T follicular helper cell (primary cell): ENCODE data around the gene HMGB4.

Experiments
- DNase-seq: peaks from one replicate; pipeline ENCODE4 v3.0.0-alpha.2; 2020; ENCODE audit warnings: low read depth
- total RNA-seq, 2 experiments: gene quantifications; one replicate each; lab custom pipeline; 2026; lab: John Stamatoyannopoulos, UW

The HMGB4 gene, protein sequence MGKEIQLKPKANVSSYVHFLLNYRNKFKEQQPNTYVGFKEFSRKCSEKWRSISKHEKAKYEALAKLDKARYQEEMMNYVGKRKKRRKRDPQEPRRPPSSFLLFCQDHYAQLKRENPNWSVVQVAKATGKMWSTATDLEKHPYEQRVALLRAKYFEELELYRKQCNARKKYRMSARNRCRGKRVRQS
- total RNA-seq, result 0 reads per million in 2 experiments

DNA sequence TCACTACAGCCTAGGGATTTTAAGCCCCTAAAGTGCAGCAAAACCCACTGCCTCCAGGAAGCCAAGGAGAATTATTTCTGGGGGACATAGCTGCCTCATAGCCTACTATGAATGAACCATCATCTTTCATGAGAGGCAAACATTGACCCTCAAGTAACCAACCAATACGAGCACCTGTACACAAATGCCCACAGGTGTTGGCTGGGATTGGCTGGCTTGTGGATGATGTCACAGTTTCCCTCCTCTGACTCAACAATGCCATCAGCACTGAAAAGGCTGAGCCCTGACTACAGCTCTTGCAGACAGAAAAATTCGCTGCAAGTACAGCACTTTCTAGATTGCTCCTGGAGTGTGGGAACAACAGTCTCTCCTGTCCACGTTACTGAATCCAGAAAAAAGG is at the start of gene HMGB4:
Gene HMGB4, plus strand, starts transcription at position 301 of the 400 bp plus-strand sequence. CDS start 113 bp downstream, outside the sequence.
- DNase-seq, result no peak

DNA sequence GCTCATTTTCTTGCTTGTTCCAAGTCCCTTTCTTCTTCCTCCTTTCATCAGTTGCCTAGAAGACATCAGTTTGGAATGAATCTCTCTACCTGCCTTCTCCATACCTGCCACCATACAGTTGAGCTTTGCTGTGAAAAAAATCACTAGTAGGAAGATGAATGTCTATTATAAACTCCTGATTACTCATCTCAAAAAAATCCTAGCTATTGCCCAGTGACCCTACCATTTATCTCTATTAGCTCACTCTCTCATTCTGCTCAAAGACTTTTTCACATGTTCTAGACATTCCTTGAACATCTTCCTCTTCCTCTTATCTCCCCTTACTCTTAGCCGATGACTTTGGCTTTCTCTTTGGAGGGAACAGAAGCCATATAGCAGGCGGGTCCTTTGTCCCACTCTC is 49.7 kb upstream of the HMGB4 start:
- no peak for DNase-seq

DNA sequence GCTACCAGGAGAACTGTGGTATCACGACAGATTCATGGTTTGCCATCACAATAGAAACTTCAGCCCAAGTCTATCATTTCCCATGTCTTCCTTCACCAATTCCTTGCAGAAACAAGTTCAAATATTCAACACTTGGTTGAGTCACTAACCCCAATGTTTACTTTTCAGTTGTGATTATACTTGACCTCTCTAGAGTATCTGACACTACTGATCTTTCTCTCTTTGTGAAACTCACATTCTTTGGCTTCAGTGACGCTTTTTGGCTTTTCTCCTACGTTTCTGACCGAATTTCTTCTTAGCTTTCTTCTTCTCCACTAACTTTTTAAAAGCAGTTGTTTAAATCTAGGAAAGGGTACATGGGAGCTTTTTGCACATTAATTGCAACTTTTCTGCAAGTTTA is 48.8 kb upstream of the HMGB4 start:
- DNase-seq, result no peak

DNA sequence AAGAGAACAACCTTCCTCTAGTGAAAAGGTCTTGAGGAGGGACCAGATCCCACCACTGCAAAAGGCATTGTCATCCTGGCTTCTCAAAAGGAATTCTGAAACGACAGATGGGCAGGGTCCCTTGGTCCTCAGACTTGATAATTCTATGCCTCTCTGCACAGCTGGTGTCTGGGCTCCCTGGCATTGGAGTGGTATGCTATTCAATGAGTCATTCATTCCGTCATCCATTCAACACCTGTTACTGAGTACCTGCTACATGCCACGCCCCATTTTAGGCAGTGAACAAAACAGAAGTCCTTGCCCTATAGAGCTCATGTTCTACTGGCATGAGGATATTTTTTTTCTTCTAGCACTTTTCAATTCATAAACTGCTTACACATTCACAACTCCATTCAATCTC is 45.8 kb upstream of the HMGB4 start:
- no peak for DNase-seq

DNA sequence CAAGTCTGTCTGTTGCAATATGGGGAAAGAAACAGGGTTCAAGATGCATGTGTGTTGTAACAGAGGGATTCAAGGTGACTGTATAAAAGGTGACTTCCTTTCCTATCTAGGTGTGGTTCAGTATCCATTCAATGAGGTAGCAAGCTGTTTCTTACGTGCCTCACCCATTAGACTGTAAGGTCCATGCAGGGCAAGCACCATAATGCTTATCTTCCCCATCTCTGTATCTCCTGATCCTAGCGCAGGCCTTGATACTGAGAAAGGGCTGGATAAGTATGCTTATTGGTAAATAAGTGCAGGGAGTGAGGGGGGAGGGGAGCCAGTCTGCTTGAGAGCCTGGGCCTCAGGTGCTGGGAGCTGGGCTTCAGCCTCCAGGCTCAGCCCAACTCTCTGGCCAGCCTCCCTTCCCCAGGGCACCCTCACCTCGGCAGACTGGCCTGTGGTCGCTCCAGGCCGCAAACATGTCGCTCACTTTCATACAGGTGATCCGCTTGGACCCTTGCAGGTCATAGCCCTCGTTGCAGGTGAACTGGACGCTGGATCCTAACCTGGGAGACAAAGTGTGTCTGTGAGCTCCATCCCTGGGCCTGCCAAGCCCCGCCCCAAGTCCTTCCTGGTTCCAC is 44.5 kb upstream of the HMGB4 start:
- no peak for DNase-seq

DNA sequence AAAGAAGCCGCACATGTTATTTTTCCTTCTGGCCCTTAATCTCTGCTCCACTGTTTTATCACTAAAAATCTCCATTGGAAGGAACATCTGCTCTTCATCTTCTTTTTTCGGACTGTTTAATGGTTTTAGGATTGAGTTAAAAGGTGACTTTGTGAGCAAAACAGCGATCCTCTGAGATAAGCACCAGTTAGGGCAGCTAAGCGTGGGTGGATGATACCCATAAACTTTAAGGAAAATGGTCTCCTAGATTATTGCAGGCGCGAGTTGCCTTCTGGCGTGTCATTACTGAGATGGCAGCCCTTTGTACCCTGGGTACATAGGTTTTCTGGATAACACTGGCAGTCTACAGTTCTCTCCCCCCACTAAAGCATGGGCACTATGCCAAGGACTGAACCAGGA is 44.0 kb upstream of the HMGB4 start:
- DNase-seq, result no peak

DNA sequence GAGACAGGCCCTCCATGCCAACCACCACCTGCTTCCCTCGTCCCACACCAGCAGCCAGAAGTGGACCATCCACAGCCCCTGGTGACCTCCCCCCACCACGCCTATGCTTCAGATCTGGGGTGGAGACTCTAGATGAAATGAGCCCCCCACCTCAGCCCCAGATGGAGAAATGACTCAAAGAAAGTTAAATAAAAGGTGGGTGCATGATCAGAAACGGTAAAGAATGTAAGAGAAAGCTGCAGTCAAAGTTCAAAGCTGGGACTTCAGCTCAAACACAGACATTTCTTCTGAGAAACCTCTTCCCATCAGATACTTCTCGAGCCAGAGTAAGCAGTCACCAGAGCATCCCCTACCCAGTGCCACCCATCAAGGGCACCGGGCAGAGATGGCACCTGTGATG is 43.1 kb upstream of the HMGB4 start:
- no peak for DNase-seq

DNA sequence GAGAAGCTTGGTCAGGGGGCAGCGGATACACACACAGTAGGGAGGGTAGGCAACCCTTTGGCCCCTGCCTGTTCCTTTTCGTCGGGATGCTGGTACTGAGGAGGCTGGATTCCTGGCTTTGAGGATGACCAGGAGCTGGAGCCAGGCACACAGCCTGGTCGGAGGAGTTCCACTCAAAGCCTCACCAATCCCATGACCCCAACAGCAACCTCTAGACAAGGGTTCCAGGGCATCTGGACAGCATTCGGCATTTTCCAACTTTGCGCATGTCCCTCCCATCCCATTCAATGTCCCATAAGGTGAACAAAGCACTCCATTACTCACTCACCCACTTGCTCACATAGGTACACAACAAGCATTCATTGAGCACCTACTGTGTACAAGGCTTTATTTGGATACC is 42.6 kb upstream of the HMGB4 start:
- no peak for DNase-seq

DNA sequence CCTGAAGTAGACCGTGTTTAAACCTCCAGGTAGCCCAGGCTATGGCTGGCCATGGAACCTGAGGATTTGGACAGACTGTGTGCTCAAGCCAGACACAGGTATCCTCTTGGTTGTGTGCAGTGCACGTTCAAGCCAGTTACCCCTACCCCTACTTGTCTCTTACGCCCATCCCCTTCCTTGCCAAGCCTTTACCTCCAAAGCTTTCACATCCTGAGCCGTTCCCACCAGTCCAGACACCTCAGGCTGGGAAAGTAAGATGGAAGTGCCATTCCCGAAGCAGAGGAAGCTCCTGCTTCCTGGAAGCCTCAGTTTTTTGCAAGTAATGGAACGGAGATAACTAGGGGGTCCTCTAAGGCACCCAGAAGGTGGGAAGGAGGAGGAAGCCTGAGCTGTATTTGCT is 41.5 kb upstream of the HMGB4 start:
- DNase-seq, result no peak

DNA sequence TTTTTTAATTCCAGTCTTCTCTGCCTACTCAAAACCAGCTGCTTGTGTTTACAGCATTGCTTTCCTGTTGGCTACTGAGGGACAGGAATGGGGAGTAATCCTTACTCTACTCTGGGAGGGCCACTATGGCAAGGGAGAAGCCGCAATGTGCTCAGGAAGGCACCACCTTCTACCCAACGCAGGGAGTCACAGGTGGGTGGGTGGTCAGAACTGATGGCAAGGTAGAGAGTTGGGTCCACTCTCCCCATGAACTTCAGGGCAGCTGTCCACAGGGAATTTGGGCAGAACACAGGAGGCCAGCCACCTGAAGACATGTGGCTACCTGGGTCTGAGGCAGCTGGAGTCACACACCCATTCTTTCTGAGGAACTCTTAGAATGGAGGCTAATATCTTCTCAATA is 40.5 kb upstream of the HMGB4 start:
- DNase-seq, result no peak

DNA sequence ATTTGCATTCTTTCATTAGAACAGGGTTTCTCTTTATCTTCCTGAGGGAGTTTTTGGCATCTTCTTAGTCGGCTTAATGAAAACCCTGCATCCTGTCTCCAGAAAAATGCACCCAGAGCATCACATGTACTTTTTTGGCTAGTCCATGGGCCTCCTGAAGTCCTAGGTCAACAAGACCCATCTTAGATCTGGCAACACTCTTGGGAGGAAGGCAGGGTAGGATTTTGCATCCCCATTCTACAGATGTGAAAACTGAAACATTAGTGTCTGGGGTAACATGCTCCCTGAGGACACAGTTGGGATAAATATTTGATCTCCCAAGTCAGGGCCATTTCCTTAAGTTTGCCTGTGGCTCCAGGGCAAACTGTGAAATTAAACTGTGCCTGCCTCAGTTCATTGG is 40.0 kb upstream of the HMGB4 start:
- DNase-seq, result no peak

DNA sequence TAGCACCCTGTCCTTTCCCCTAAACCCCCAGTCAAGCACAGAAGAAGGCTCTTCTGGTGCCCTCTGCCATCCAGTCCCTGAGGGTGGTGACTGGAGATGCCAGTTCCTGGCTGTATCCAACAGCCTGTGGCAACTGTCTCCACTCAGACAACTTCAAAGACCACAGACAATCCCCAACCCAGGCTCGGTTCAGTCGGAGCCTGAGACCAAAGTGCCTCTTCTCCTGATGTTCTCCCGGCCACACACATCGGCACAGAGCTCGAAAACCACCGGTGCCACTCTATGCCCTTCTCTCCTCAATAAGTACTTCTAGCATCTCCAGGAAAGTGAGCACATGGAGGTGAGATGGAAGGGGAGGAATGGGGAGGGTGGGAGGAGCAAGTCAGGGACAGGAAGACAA is 39.6 kb upstream of the HMGB4 start:
- no peak for DNase-seq

DNA sequence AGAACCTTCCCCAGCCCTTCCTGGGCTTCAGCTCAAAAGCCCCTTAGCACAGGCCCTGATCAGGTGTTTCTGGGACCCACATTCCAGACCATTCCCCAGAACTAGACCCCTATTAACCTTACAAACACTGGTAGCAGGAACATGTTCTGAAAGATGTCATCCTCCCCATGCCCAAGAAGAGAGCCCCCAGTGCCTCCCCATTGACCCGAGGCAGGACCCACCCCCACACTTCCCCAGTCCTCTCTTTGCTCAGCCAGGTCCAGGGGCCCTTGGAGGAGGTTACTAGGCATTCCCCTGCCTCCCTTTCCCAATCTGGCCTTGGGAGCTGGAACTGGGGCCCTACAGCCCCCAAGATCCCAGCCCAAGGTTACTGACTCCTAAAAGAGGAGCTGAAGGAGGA is 38.9 kb upstream of the HMGB4 start:
- no peak for DNase-seq

DNA sequence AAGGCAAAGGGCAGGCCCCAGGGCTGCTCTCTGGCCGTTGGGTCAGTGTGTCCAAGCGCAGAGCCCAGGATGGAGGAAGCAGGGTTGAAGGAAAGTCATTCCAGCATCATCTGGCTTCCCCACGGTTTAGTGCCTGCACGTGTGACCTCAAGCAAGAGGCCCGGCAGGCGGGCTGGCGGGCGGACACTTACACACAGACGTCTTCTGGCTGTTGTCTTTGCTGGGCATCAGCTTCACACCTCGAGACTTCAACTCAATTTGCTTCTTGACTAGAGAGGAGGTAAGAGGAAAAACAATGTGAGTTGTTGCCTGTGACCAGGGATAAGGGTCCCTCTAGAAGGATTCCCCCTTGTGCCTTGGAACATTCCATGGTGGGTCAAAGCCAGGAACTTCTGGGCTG is 38.4 kb upstream of the HMGB4 start:
- no peak for DNase-seq

DNA sequence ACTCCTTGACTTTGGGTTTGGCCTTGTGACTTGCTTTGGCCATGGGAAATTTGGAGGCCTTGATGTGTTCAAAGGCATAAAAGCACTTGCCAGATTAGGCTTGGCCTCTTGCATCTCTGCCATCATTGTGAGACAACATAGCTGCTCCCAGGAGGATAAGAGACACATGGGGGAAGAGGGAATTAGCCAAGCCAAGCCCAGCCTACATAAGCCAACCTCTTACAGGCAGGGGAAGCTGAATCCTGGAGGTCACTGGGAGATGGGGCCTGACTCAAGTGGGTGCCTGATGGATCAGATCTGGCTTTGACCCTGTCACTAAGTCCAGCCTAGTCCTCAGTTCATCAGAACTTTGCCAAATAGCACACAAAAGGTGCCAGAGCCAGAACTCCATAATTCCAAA is 37.6 kb upstream of the HMGB4 start:
- DNase-seq, result no peak

DNA sequence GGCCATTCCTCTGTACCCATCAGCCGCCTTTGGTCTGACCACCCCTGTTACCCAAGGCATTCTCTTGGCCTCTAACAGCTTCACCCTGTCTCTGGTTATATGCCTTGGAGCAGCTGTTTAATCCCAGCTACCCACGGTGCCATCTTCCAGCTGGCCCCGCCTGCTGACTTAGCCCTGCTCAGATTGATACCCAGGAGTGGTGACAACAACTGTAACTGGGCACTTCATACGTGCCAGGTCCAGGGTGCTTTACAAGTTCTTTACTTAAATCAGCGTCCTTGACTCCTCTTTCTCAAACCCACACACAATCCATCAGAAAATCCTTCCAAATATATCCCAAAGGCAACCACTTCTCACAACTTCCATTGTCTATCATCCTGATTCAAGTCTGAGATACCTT is 37.2 kb upstream of the HMGB4 start:
- no peak for DNase-seq

DNA sequence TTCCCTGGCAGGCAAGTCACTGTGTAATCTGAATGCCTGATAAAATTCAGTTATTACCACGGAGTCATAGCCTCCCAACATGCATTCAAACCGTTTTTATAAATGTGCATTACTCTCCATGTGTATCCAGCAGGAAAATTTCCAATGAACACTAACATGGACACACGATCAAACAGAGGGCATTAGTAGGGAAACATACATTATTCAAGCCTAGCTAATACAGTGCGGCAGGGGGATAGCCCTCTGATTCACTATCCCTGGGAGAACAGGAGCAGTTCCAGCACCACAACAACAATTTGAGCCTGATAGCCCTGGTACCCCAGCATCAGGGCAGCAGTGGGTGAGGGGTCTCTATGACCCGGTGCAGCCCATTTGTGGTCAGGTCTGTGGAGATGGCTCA is 35.8 kb upstream of the HMGB4 start:
- no peak for DNase-seq

DNA sequence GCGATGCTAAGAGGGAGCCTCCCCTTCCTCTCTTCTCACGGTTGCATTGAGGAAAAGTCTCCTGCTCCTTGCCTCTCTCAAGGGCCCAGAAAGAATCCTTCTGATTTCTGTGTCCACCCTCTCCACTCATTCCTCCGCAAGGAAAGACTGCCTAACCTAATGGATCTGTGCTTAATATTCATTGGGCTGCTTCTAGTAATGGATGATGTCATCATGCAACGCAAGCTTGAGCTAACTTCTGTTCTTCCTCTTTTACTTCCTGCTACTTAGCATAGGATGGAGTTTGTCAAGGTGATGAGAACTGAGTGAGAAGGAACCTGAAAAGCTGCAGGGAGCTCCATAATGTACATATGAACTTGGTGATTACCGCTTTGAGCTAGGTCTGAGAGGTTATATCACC is 35.2 kb upstream of the HMGB4 start:
- DNase-seq, result no peak

DNA sequence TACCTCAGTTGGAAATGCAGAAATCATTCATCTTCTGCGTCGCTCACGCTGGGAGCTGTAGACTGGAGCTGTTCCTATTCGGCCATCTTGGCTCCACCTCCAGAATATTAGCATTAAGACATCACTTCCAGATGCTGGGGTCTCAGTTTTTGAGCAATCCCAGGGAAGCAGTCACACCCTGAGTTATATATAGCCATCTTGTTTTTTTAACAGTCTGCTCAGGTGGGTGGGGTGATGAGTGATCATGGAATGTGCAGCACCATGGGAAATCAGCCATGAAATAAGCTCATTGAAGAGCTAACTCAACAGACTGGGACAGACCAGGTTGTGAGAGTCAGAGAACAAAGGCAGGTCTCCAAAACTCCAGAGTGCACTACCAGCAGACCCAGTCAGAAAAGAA is 27.0 kb upstream of the HMGB4 start:
- no peak for DNase-seq

DNA sequence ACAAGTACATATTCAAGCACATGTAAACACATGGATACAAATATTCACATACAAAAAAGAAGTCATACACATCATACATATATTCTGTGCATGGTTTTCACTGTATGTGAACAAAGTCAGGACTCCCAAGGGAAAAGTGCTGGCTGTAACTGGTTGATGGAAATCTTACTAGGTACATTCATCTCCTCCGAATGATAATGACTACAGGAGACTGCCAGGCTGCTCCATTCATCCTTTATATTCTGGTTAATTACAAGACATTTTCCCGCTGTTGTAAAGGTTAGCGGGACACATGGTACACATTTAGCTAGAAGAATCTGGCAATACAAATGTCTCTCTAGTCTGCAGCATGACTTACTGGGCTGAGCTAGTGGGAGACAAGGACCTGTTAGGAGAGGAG is 26.2 kb upstream of the HMGB4 start:
- no peak for DNase-seq

DNA sequence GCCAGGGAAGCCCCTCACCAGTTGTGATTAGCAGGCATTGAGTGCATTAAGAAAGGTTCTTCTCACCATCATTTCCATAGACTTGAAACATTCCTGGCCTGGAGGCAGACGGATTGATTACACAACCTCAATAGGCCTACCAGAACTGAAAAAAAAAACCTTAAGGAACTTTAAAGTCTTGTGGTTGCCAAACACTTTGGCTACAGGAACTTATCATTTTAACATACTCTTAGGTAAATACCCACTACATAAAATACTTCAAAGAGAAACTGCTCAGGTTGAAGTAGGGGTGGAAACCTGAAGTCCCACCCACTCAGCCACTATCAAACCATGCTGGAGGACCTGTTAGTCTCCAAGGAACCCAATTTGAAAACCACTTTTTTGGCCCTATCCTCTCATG is 22.4 kb upstream of the HMGB4 start:
- no peak for DNase-seq

DNA sequence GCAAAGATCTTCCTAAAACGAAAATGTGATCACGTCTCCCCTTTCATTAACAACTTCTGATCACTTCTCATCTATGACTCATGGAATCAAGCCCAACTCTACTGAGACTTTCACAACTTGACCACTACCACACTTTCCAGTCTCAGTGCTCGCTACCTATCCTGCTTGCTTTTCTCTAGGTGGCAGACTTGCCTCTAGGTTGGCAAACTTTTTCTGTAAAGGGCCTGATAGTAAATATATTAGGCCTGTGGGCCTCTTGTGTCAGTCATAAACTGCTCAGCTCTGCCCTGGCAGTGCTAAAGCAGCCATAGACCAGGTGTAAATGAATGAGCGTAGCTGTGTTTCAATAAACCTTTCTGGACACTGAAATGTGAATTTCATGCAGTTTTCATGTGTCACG is 21.5 kb upstream of the HMGB4 start:
- DNase-seq, result no peak

DNA sequence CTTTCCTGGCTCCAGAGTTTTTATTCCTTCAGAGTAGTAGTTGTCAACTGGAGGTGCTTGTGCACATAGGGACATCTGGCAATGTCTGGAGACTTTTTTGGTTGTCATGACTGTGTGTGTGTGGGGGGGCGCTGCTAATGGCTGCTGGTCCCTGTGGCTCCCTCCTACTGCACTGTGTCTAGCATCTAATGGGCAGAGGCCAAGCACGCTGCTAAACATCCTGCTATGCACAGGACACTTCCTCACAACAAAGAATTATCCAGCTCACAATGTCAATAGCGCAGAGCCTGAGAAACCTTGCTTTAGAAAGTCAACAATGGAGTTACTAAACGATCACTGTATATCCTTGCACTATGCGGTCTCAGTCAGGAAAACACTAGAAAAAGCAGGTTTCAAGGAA is 19.7 kb upstream of the HMGB4 start:
- DNase-seq, result no peak

DNA sequence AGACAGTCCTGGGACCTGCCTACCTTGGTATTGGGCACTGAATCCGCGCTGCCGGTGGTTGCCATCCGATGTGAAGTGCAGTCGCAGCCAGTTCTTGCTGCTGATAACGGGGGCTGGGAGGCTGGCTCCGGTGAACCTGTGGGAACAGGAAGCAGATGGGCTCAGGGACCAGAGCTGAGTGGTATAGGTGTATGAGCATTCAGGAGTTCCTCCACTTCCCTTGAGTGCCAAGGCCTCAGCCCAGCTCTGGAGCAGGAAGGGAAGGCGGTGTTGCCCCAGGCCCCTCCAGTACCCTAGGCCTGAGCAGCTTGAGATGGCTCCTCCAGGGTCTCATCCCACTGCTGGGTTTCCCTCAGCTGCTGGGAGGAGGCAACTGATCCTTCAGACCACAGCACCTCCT is 17.0 kb upstream of the HMGB4 start:
- DNase-seq, result no peak
